PC-3 (cell line): Measurements from ENCODE around the gene PNCK. TPM values are rescaled to one million over a fixed set of nuclear protein-coding genes. Genes with fewer than 3 reads are reported as not detected.

Experiments
- ATAC-seq: fragments of 200-7000 bp; cut with Tn5 transposase; 2 replicates; pipeline ENCODE4 v1.9.1; 2020; ENCODE audit warnings: mild to moderate bottlenecking, moderate library complexity
- BruUV-seq: library from RNA; stranded (reverse); fragments of 400-500 nt; replicated peaks from 2 replicates; lab custom pipeline; 2021; lab: Mats Ljungman, UMichigan
- CTCF ChIA-PET: fragments of 300-600 bp; sonication (Branson Sonifier 250); formaldehyde crosslinking; loops from one replicate; lab custom pipeline; 2022; ENCODE audit warnings: antibody characterized with exemption; lab: Charles Lee
- POLR2A ChIA-PET: fragments of 300-600 bp; sonication (Branson Sonifier 250); formaldehyde crosslinking; loops from one replicate; lab custom pipeline; 2022; ENCODE audit warnings: antibody characterized with exemption; ENCODE audit not compliant: unreplicated experiment; lab: Charles Lee
- DNase-seq: peaks from one replicate; pipeline ENCODE4 v3.0.0-alpha.2; 2015
- H2AFZ ChIP-seq: fragments of 300-600 bp; sonication (generic); 2 replicates; pipeline ENCODE4 v1.6.0; 2016; ENCODE audit warnings: antibody characterized with exemption, low read length
- H3F3A ChIP-seq: fragments of 300-600 bp; sonication (generic); one replicate; pipeline ENCODE4 v1.6.0; 2017; ENCODE audit warnings: antibody characterized with exemption, low read length, control low read depth, mild to moderate bottlenecking; ENCODE audit not compliant: unreplicated experiment
- H3K27ac ChIP-seq: fragments of 300-600 bp; sonication (generic); 2 replicates; pipeline ENCODE4 v1.5.1; 2016; ENCODE audit warnings: mild to moderate bottlenecking, low read length
- H3K27me3 ChIP-seq: fragments of 300-600 bp; sonication (generic); 2 replicates; pipeline ENCODE4 v1.6.1; 2016; ENCODE audit warnings: low read length, mixed read lengths
- H3K36me3 ChIP-seq: fragments of 300-600 bp; sonication (generic); 2 replicates; pipeline ENCODE4 v1.6.1; 2016; ENCODE audit warnings: low read depth, mixed run types, low read length, mixed read lengths
- H3K4me1 ChIP-seq: fragments of 300-600 bp; sonication (generic); 2 replicates; pipeline ENCODE4 v1.5.1; 2016; ENCODE audit warnings: low read length; ENCODE audit not compliant: insufficient read depth
- H3K4me2 ChIP-seq: fragments of 300-600 bp; sonication (generic); 2 replicates; pipeline ENCODE4 v1.6.0; 2016; ENCODE audit warnings: low read length
- H3K4me3 ChIP-seq: fragments of 300-600 bp; sonication (generic); 2 replicates; pipeline ENCODE4 v1.5.1; 2016; ENCODE audit warnings: mild to moderate bottlenecking, low read length, mixed read lengths
- H3K79me2 ChIP-seq: fragments of 300-600 bp; sonication (generic); 2 replicates; pipeline ENCODE4 v1.6.1; 2017; ENCODE audit warnings: low read length, mixed read lengths
- H3K9ac ChIP-seq: fragments of 300-600 bp; sonication (generic); 2 replicates; pipeline ENCODE4 v1.6.0; 2016; ENCODE audit warnings: mild to moderate bottlenecking, low read length
- H3K9me2 ChIP-seq: fragments of 300-600 bp; sonication (generic); replicated peaks from 2 replicates; pipeline ENCODE4 v1.6.1; 2016; ENCODE audit warnings: mixed run types, low read length, mixed read lengths
- H3K9me3 ChIP-seq: fragments of 300-600 bp; sonication (generic); 2 replicates; pipeline ENCODE4 v1.6.1; 2016; ENCODE audit warnings: low read length, mixed read lengths
- H4K20me1 ChIP-seq: fragments of 300-600 bp; sonication (generic); 2 replicates; pipeline ENCODE4 v1.6.1; 2016; ENCODE audit warnings: low read length, mixed read lengths
- CTCF ChIP-seq: fragments of 300-600 bp; sonication (generic); conservative IDR thresholded peaks from 2 replicates; pipeline ENCODE4 v1.5.1; 2017; ENCODE audit warnings: antibody characterized with exemption, low read depth, mild to moderate bottlenecking, low read length
- EZH2 ChIP-seq: fragments of 300-600 bp; sonication (generic); IDR thresholded peaks from one replicate; pipeline ENCODE4 v1.6.1; 2017; ENCODE audit warnings: antibody characterized with exemption, mild to moderate bottlenecking, low read length; ENCODE audit not compliant: unreplicated experiment
- EZH2phosphoT487 ChIP-seq: fragments of 300-600 bp; sonication (generic); IDR thresholded peaks from 2 replicates; pipeline ENCODE4 v1.6.1; 2018; ENCODE audit warnings: mild to moderate bottlenecking, antibody characterized with exemption, low read length, borderline replicate concordance
- intact Hi-C: fragments of 100-400 bp; cut with micrococcal nuclease; formaldehyde crosslinking; loops from 2 replicates; pipeline ENCODE4 v1.9.0; 2023
- total RNA-seq: library from RNA; depleted of rRNA; stranded (reverse); fragments of >200 nt; gene quantifications from 2 replicates; pipeline ENCODE4 v1.2.3, GENCODE V29; 2014

PNCK gene
- total RNA-seq, 1 experiment from 2014 or later: 1.0 TPM

- ChIA-PET CTCF (no interaction called here), POLR2A (no interaction called here)
- H3K9me2 ChIP-seq: no peaks in the 10 kb centered on the region
- no peak for TF ChIP-seq EZH2phosphoT487
- no peak for TF ChIP-seq CTCF
- no peak for TF ChIP-seq EZH2
- H3K36me3 ChIP-seq: no peaks in the 10 kb centered on the region
- H3K27ac ChIP-seq: no peak overlapping the region
- no peaks in the 10 kb centered on the region for H3F3A ChIP-seq
- H3K79me2 ChIP-seq: peaks cover 13% of the 10 kb centered on the region
- H3K4me2 ChIP-seq: no peak overlapping the region
- H3K4me3 ChIP-seq: no peak overlapping the region
- H3K9ac ChIP-seq: no peak overlapping the region
- intact Hi-C loops: no loop called here
- H3K9me3 ChIP-seq: no peaks in the 10 kb centered on the region
- BruUV-seq: no TSS peak
- H3K27me3 ChIP-seq: no peaks in the 10 kb centered on the region
- DNase-seq (no peak), ATAC-seq (no peak)
- H3K4me1 ChIP-seq: peaks cover 12% of the 10 kb centered on the region
- no peaks in the 10 kb centered on the region for H4K20me1 ChIP-seq
- H2AFZ ChIP-seq: no peak overlapping the region
Measured at GRCh38 chrX:153685751-153686696, 12.4 kb upstream of the PNCK start.

- DNase-seq (no peak), ATAC-seq (no peak)
- H4K20me1 ChIP-seq: no peaks in the 10 kb centered on the region
- POLR2A ChIA-PET: no interaction called here
- no peak overlapping the region for H3K4me3 ChIP-seq
- no peaks in the 10 kb centered on the region for H3K9me2 ChIP-seq
- CTCF ChIA-PET: interaction anchor here (0.6 to 1.1 kb wide), 2 partner anchors 22 to 23 kb away, joined by 3 to 4 read pairs; no protein-coding TSS in a partner anchor
- no peaks in the 10 kb centered on the region for H3K36me3 ChIP-seq
- H3K4me2 ChIP-seq: no peak overlapping the region
- no peaks in the 10 kb centered on the region for H3F3A ChIP-seq
- no peak overlapping the region for H2AFZ ChIP-seq
- intact Hi-C loops: no loop called here
- no TSS peak for BruUV-seq
- peaks cover 8% of the 10 kb centered on the region for H3K79me2 ChIP-seq
- no peak overlapping the region for H3K27ac ChIP-seq
- no peaks in the 10 kb centered on the region for H3K9me3 ChIP-seq
- H3K4me1 ChIP-seq: peaks cover 8% of the 10 kb centered on the region
- H3K27me3 ChIP-seq: no peaks in the 10 kb centered on the region
- TF ChIP-seq EZH2phosphoT487 (no peak), CTCF (no peak)
- no peak overlapping the region for H3K9ac ChIP-seq
Measured at GRCh38 chrX:153685156-153685536, 11.5 kb upstream of the PNCK start.
